Suppressor macrophage treated with lipopolysaccharide for 1 hour (primary cell): ENCODE measurements around the gene KIF7.
"Not testable (repeated sequence)": the region's sequence is repeated elsewhere in the genome, so short reads cannot be mapped to it uniquely, and the experiment has no call there.

Source experiments
- DNase-seq, 3 donors: peaks; one replicate each; pipeline ENCODE4 v3.0.0-alpha.2; 2020 to 2022

KIF7 gene

DNA sequence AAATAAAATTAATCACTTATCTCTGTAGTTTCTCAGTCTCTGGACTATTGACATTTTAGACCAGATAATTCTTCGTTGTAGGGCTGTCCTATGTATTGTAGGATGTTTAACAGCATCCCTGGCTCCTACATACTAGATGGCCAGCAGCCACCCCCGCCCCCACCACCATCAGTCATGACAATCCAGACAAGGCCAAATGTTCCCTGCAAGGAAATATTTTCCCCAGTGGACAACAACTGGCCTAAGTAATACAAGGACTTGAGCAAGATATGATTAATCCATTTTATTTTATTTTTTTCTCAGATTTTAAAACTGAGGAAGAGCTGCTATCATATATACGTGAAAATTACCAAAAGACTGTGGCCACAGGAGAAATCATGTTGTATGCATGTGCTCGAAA, 56.2 kb downstream of the KIF7 start:
- DNase-seq, result no peak

DNA sequence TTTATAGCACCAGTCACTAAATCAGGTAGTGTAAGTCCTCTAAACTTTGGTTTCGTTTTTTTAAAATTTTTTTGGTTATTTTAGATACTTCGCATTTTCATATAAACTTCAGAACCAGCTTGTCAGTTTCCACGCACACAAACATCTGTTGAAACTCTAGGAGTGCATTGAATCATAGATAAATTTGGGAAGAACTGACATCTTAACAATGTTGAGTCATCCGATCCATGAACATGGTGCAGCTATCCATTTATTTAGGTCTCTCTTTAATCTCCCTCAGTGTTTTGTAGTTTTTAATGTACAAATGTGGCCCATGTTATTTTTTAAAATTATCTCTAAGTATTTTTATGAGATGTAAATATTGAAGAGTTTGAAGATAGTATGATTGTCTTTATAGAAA, 62.2 kb downstream of the KIF7 start:
- no peak for DNase-seq

DNA sequence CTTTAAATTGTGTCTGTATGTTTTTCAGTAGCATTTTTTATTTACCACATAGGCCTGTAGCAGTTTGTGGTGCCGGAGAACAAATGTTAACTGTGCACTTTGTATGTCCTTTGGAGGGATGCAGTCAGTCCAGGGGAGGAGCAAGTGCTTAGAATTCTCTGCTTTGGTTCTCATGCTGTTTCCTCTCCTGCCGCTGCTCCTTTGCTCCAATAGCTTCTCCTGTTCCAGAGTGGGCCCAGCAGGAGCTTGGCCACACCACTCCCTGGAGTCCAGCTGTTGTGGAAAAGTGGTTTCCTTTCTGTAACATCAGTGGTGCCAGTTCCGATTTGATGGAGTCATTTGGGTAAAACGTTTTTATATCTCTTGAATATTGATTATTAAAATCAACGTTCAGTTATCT, 63.4 kb downstream of the KIF7 start:
- no peak for DNase-seq

- DNase-seq, result no peak
These were observed 67.3 kb downstream of the KIF7 start for GRCh38 chr15:89587955-89588354.

- DNase-seq, result peak; percentile 25 to 56 (median 27)
These were observed 68.6 kb downstream of the KIF7 start for GRCh38 chr15:89586651-89587050.

GRCh38 chr15:89580747-89581146, 74.5 kb downstream of the KIF7 start:
- not testable (repeated sequence) for DNase-seq

DNA sequence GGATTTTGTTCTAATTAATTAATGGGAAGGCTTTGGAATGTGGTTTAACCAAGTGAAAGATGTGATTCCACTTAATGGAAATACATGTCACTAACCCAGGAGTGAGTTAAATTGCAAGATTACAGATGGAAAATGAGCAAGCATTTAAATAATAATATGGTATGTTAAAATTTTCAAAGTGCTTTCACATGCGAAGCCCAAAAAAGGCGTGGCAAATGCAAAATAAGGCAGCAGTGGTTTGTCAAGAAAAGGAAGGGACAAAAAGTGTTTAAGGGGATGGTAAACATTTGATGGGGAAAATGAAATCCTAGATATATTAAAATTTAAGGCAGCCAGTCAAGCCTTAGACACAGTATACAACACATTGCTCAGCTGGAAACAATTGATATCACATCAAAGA, 77.1 kb downstream of the KIF7 start:
- DNase-seq, result no peak
